Skin of body (tissue), 2 donors: ENCODE measurements around the gene BPIFB2. TPM values are rescaled to one million over a fixed set of nuclear protein-coding genes. Genes with fewer than 3 reads are reported as not detected.

ENCODE experiments used
- DNase-seq: peaks from one replicate; lab custom pipeline; 2025; lab: John Stamatoyannopoulos, UW
- total RNA-seq: library from RNA; depleted of rRNA; stranded (reverse); fragments of >200 nt; gene quantifications from one replicate; pipeline ENCODE4 v1.2.3, GENCODE V29; 2014

The BPIFB2 gene
- total RNA-seq, 1 donor from 2014 or later, result not detected

DNA sequence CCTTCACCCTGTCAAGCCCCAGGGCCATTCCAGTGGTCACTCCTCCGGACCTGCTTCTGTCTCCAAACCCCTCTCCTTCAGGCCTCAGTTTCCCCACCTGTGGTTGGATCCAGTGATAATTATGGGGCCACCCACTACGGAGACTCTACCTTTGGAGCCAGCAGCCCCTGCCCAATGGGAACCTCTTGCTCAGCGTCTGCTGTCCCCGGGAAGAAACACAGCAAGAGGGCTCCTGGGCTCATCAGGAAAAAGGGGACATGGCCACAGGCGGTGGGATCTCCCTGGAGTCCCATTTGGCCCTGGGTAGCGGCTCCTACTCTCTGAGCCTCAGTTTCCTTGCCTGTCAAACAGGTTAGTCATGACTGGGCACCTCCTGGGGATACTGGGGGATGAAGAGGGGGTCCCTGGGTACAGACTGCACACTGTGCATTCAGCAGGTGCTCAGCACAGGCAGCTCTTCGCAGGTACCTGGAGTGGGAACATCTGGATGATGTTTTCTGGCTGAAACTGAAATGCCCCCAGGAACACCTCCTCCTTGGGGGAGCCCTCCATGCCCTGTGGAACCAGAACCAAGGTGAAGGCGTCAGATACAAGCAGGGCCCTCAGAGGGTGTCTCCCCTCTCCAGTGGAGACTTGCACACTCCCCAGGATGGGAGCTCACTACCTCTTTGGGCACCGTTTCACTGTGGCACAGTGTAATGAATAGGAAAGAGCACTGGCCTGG lies 22.7 kb upstream of the BPIFB2 start:
- no peak for DNase-seq

GRCh38 chr20:32985596-32985995 lies 21.9 kb upstream of the BPIFB2 start:
- no peak for DNase-seq

DNA sequence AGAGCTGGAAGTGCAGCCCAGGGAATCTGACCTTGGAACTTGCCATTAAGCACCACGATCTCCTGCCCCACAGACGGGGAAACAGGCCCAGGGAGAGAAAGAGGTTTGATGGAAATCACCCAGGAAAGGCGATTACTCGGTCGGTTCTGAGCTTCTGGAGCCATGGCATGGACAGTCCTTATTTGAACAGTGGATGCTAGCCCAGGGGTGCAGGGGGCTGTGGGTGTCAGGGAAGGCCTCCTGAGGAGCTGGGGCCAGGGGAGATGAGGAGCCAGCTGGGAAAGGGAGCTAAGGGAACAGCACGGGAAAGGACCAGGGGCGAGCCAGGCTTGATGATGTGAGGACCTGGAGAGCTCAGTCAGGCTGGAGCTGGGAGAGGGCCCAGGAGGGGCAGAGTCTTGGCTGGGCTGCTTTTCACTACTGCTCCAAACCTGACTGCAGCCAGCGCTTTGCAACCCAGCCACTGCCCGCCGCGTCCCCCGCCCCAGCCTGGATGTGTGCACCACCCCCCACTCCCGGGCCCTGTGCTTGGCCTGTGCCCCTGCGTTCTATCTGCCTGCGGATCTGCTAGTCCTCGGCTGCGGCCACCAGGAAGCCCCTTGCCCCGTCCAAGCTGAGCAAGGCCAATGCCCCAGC lies 21.1 kb upstream of the BPIFB2 start:
- no peak for DNase-seq

DNA sequence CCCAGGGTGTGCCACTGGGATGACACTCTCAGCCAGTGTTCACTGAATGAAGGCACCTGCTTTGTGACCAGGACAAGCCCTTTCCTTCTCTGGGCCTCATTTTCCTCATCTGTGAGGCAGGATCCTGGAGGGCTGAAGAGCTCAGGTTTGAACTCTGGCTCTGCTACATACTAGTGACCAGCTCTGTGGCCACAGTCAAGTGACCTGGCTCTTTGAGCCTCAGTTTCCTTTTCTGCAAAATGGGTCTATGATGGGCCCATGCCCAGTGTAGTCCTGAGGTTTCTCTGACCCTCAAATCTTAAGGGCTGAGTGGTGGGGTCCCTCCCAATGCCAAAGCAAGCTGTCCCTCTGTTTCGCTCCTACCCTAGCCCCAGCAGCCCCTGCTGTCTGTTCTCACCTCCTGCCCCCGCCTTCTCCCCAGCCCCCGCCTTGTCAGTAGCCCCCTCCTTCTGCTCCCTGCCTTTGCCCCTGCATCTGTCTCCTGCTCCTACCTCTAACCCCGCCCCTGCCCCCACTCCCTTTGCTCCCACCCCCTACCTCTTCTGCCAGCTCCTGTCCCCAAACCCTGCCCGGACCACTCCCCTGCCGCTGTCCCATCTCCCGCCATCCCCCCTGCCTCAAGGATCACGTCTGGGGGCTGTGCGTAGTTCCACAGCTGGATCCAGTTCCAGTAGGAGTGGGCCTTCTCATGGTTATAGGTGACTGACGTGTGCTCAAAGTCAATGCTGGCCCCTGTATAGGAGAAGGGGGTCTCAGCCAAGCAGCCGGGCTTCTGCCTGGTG lies 20.3 kb upstream of the BPIFB2 start:
- DNase-seq, result no peak

- DNase-seq, result no peak
Observed at GRCh38 chr20:32988008-32988407, 19.5 kb upstream of the BPIFB2 start.

- no peak for DNase-seq
Observed at GRCh38 chr20:32989507-32990283, 17.8 kb upstream of the BPIFB2 start.

GRCh38 chr20:32990426-32990825 lies 17.1 kb upstream of the BPIFB2 start:
- DNase-seq, result no peak

DNA sequence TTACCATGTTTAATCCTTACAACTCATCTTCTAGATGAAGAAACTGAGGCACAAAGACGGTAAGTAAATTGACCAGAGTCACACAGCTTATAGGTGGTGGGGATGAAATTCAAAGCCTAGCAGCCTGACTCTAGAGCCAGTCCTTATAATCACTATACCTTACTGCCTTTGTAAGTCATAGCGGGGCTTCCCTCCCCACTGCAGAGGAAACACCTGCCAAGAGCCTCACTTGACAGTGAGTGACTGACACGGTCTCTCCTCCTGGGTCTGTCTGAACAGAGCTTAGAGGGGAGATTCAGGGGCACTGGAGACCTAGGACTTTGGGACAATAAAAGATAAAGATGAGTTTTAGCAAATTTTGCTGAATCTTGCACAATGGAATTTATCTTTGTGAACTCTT lies 16.1 kb upstream of the BPIFB2 start:
- no peak for DNase-seq

GRCh38 chr20:32991792-32992641 lies 15.5 kb upstream of the BPIFB2 start:
- DNase-seq, result no peak

GRCh38 chr20:32993496-32994050 lies 13.9 kb upstream of the BPIFB2 start:
- DNase-seq, result no peak

GRCh38 chr20:32995802-32996201 lies 11.7 kb upstream of the BPIFB2 start:
- DNase-seq, result no peak

DNA sequence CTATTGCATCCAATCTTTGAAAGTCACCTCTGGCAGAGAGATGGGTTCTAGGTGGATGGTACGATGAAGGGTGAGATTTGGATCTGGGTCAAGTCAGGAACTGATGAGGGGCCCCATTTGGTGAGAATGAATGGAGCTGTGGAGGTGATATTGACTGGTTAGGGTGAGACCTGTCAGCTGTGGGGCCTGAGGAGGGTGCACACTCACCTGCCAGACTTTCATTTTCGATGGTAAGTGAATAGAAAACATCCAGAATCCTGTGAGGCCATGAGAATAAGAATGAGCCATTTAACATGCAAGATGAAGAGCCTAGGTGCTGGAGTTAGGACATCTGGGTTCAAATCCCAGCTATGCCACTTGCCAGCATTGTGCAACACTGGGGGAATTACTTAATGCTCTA lies 10.1 kb upstream of the BPIFB2 start:
- DNase-seq, result no peak

GRCh38 chr20:32999603-33000250 lies 7.8 kb upstream of the BPIFB2 start:
- no peak for DNase-seq

- DNase-seq, result no peak
Observed at GRCh38 chr20:33000802-33001466, 6.6 kb upstream of the BPIFB2 start.

DNA sequence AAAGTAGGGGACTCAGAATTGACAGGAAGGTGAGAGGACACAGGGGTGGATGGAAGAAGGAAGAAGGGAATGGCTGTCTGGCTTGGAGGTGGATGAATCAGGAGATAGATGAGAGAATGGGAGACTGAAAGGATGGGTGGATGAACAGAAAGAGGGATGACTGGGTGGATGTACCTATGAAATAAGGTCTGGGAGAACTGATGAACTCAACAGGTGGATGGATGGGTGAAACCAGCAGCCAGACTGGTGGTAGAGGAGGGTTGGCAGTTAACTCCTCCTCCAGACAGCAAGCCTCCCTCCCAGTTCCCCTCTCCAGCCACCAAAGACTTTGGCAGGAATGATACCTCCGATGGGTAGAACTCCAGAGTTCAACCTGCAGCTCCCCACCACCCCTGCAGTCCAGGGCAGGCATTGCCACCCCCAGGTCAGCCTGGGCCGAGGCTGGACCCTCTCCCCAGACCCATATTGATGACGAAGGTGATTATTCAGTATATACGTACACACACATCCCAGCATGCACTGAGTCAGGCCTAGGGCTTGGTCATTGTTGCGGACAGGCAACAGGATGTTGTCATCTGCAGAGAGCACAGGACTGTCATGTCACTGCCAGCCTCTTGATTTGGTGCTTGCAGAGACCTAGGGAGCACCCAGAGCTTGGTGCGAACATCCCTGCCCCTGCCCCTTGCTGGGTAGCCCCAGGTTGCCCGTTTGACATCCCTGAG lies 5.3 kb upstream of the BPIFB2 start:
- no peak for DNase-seq

- DNase-seq, result no peak
Observed at GRCh38 chr20:33004141-33004751, 3.3 kb upstream of the BPIFB2 start, which contains the start of gene SUN5. Gene SUN5 (minus strand): TSS chr20:33004433. CDS start chr20:33004340, 93 bp downstream.

DNA sequence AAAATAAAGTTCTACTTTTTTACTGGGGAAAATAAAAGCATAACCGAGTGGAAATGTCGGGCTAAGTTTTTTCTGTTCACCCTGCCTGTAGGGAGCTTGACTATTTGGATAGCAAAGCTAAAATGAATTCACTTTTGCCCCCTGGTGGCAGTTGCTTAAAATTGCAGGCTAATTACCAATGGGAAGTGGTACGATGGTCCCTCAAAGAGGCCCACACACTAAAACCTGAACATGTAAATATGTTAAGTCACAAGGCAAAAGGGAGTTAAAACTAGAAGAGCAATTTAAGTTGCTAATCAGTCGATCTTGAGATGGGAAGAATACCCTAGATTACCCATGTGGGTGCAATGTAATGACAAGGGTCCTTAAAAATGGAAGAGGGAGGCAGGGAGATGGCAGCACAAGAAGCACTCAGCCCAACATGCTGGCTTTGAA lies 2.4 kb upstream of the BPIFB2 start:
- no peak for DNase-seq
